Left lung (tissue), 10 donors: Measurements from ENCODE around the gene TSPEAR. TPM values are rescaled to one million over a fixed set of nuclear protein-coding genes. Genes with fewer than 3 reads are reported as not detected.

Source experiments
- ATAC-seq: fragments of 200-7000 bp; cut with Tn5 transposase; one replicate; pipeline ENCODE4 v1.9.1; 2020; ENCODE audit warnings: moderate library complexity
- DNase-seq, 4 donors: peaks; one replicate each; pipeline ENCODE4 v3.0.0-alpha.2; 2013 to 2020
- H3K27ac ChIP-seq, 2 donors: fragments of 200-600 bp; sonication (generic) in 1 of 2; one replicate each; pipeline versions ENCODE4 v1.5.0 to v1.8.0; 2020 to 2021
- H3K27me3 ChIP-seq, 2 donors: fragments of 200-600 bp; sonication (generic) in 1 of 2; one replicate each; pipeline versions ENCODE4 v1.5.0 to v1.8.0; 2020 to 2021
- H3K36me3 ChIP-seq, 2 donors: fragments of 200-600 bp; sonication (generic) in 1 of 2; one replicate each; pipeline versions ENCODE4 v1.5.0 to v1.8.0; 2020 to 2021
- H3K4me1 ChIP-seq, 2 donors: fragments of 200-600 bp; one replicate each; pipeline ENCODE4 v1.8.0; 2021
- H3K4me3 ChIP-seq, 2 donors: fragments of 200-600 bp; sonication (generic) in 1 of 2; one replicate each; pipeline versions ENCODE4 v1.5.0 to v1.8.0; 2020 to 2021; ENCODE audit warnings: mild to moderate bottlenecking in 1 of 2
- H3K9me3 ChIP-seq, 2 donors: fragments of 200-600 bp; sonication (generic) in 1 of 2; one replicate each; pipeline versions ENCODE4 v1.5.0 to v1.8.0; 2020 to 2021
- intact Hi-C, 2 donors: fragments of 100-400 bp; cut with DNase I; formaldehyde crosslinking; loops; one replicate each; pipeline versions ENCODE4 v1.11.2 to v1.14.2; 2022
- polyA plus RNA-seq, 6 donors: library from polyadenylated mRNA; unstranded; fragments of 120-200 nt; gene quantifications; one replicate each; pipeline ENCODE4 v1.2.1, GENCODE V29; 2013; ENCODE audit not compliant: insufficient read length in 6 of 6
- total RNA-seq, 2 donors: library from RNA; stranded (reverse); fragmentation: NEBNext Ultra II Directional; extraction: Animal tissue kit (Norgen Biotek cat#: 25700); gene quantifications; one replicate each; pipeline ENCODE4 v1.2.1, GENCODE V29; 2021
- TF ChIP-seq, protein P1 (sequence below), 2 donors: fragments of 200-600 bp; sonication (generic) in 1 of 2; IDR thresholded peaks; one replicate each; pipeline versions ENCODE4 v1.5.0 to v1.8.0; 2021; ENCODE audit warnings: antibody characterized with exemption in 2 of 2
- donor health status: DM: no; HTN: yes; CAD: no.
- donor health status: DM: no; HTN: no; CAD: no.

TSPEAR gene
- total and polyA plus RNA-seq, 8 donors = 0.10 to 4.7 (median 3.3) TPM

DNA sequence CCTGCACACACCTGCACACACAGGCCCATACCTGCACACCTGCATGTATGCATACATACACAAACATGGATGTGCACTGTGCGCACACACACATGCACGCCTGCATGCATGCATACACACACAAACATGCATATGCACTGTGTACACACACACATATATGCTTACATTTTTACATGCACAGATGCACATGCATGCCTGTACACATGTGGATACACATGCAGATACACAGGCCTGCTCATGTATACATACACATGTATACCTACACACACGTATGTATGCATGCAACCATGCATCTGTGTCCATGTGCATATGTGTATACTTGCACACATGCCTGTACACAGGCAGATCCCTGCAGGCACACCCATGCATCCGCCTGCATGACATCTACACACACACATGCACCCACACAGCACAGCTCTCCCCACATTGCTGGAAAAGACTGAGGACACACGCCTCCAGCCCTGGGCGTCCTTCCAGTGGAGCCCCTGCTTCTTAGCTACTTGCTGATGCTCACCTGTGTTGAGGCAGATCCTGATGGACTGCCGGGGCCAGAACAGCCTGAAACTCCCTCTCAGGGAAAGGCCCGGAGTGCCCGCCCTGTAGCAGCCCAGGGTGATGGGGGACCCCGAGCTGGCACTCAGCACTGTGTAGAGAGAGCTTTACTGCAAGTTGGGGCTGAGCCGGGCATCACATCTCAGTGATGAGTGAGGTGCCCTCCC lies 200.0 kb downstream of the TSPEAR start:
- intact Hi-C loops = no loop called here
- TF ChIP-seq, protein P1, sequence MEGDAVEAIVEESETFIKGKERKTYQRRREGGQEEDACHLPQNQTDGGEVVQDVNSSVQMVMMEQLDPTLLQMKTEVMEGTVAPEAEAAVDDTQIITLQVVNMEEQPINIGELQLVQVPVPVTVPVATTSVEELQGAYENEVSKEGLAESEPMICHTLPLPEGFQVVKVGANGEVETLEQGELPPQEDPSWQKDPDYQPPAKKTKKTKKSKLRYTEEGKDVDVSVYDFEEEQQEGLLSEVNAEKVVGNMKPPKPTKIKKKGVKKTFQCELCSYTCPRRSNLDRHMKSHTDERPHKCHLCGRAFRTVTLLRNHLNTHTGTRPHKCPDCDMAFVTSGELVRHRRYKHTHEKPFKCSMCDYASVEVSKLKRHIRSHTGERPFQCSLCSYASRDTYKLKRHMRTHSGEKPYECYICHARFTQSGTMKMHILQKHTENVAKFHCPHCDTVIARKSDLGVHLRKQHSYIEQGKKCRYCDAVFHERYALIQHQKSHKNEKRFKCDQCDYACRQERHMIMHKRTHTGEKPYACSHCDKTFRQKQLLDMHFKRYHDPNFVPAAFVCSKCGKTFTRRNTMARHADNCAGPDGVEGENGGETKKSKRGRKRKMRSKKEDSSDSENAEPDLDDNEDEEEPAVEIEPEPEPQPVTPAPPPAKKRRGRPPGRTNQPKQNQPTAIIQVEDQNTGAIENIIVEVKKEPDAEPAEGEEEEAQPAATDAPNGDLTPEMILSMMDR (IDR thresholded peaks at IDR 0.05) = no peak
- Histone ChIP-seq H3K4me1 (peaks cover 0 to 8% of the 10 kb centered on the region in 2 donors), H3K36me3 (no peaks in the 10 kb centered on the region), H3K4me3 (no peak overlapping the region), H3K27me3 (peaks cover 0 to 61% of the 10 kb centered on the region in 2 donors), H3K27ac (no peak overlapping the region), H3K9me3 (no peaks in the 10 kb centered on the region)
- DNase-seq (peak in 1 of 4 donors; percentile 47), ATAC-seq (no peak)

DNA sequence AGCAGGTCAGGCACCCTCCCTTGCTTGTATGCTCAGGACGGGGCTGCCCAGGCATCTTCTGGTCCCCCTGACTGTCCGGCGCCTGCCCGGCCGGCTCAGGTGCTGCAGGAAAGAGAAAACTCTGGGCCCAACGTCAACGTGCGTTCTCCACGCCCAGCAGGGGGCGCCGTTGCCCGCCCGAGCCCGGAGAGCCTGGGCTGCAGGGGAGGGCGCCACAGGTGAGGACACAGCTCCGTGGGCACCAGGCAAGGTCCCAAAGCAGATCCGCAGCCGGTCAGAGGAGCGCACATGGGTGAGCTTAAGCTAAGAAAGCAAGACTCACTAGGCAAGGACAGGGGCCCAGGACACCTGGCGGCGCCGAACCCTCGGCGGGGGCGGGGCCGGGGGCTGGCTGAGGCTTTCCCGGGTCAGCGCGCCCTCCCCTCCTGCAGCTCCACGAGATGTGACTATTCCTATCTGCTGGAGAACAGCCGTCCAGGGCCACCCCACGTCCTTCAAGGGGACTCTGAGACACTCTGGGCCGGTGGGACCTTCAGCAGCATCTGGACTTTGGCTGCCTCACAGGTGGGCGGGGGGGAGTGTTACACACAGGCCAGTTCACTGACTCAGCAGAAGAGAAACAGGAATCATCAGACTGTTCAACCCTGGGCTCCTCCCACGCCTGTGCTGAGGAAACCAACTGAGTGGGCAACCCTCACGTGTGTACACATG lies 200.7 kb downstream of the TSPEAR start:
- Histone ChIP-seq H3K9me3 (no peaks in the 10 kb centered on the region), H3K36me3 (no peaks in the 10 kb centered on the region), H3K4me3 (no peak overlapping the region), H3K4me1 (peaks cover 0 to 8% of the 10 kb centered on the region in 2 donors), H3K27me3 (peaks cover 0 to 67% of the 10 kb centered on the region in 2 donors), H3K27ac (no peak overlapping the region)
- ATAC-seq (peak; percentile 86), DNase-seq (peak in 3 of 4 donors; percentile 50 to 91 (median 63))
- intact Hi-C loops = no loop called here
- TF ChIP-seq, protein P1 (IDR thresholded peaks at IDR 0.05) = peak; percentile 56 to 75

DNA sequence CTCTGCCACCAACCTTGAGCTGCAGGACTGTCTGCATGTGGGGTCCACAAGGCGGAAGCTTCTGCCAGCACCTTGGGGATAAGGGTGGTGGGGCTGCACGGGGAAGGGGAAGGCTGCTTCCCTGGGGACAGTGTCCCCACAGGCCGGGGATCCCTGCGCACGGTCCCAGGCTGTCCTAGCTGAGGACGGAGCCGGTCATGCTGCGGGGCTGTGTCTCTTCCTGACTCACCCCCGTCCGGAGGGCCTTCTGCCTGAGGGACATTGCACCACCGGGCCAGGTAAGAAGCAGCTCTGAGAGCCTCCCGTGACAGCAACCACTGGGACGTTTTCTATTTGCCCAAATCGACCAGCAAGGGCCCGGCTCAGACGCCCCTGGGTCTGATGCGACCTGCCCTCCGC lies 201.3 kb downstream of the TSPEAR start:
- peaks cover 0 to 67% of the 10 kb centered on the region in 2 donors for H3K27me3 ChIP-seq
- peak in 1 of 4 donors; percentile 60 for DNase-seq
- H3K27ac ChIP-seq = no peak overlapping the region
- TF ChIP-seq, protein P1 (IDR thresholded peaks at IDR 0.05) = no peak
- no peaks in the 10 kb centered on the region for H3K36me3 ChIP-seq
- no peak for ATAC-seq
- H3K4me1 ChIP-seq = peaks cover 0 to 8% of the 10 kb centered on the region in 2 donors
- intact Hi-C loops = no loop called here
- no peak overlapping the region for H3K4me3 ChIP-seq
- H3K9me3 ChIP-seq = no peaks in the 10 kb centered on the region

DNA sequence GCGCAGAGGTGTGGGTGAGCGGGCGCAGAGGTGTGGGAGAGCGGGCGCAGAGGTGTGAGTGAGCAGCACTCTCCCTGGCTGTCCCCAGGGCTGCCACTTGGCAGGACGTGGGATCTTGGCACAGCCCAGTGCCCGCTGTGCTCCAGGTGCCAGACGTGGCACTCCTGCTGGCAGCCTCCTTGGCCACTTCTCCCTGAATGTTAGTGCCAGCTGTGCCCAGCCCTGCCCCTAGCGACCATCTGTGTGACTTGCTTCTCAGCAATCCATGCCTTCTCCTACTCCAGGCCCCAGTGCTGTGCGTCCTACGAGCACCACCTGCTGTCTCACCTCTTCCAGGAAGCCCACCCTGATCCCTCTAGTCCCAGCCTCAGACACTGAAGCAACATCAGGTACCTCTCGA lies 201.8 kb downstream of the TSPEAR start:
- ATAC-seq = peak; percentile 92

More for the DNA sequence above, 201.8 kb downstream of the TSPEAR start:
- Histone ChIP-seq H3K4me3 (no peak overlapping the region), H3K9me3 (no peaks in the 10 kb centered on the region), H3K4me1 (peaks cover 0 to 8% of the 10 kb centered on the region in 2 donors), H3K27ac (no peak overlapping the region), H3K36me3 (no peaks in the 10 kb centered on the region), H3K27me3 (peaks cover 0 to 67% of the 10 kb centered on the region in 2 donors)
- TF ChIP-seq, protein P1 (IDR thresholded peaks at IDR 0.05) = peak in 1 of 2 donors; percentile 42
- intact Hi-C loops = no loop called here
- DNase-seq = peak in 2 of 4 donors; percentile 75 to 82
